Activated naive CD4-positive, alpha-beta T cell treated with anti-CD3 and anti-CD28 coated beads, Interleukin-2, amount 50 U/mL, for 72 hours (primary cell): ENCODE results near the gene SETX. TPM values are rescaled to one million over a fixed set of nuclear protein-coding genes. Genes with fewer than 3 reads are reported as not detected.
A peak's percentile ranks its signal among the peaks of the same experiment; 100 is the strongest.
"Not testable (repeated sequence)": the region's sequence is repeated elsewhere in the genome, so short reads cannot be mapped to it uniquely, and the experiment has no call there.

Experiments
- ATAC-seq, 2 donors: fragments of 150-1000 bp; cut with Tn5 transposase; 2 replicates each; pipeline ENCODE4 v1.10.0; 2021; ENCODE audit warnings: mild to moderate bottlenecking in 2 of 2, moderate library complexity in 2 of 2
- DNase-seq, 2 donors: peaks; one replicate each; pipeline ENCODE4 v3.0.0; 2021 to 2022; ENCODE audit warnings: low spot score in 2 of 2
- H3K27ac Mint-ChIP-seq, 2 donors: one replicate each; pipeline ENCODE4 v1.8.0; 2022; ENCODE audit warnings: mild to moderate bottlenecking in 2 of 2, mixed read lengths in 2 of 2
- H3K36me3 Mint-ChIP-seq, 2 donors: one replicate each; pipeline ENCODE4 v1.8.0; 2022; ENCODE audit warnings: mixed read lengths in 2 of 2
- H3K9me3 Mint-ChIP-seq, 2 donors: one replicate each; pipeline ENCODE4 v1.8.0; 2022; ENCODE audit warnings: mixed read lengths in 2 of 2
- total RNA-seq, 2 donors: library from RNA; stranded (reverse); gene quantifications; one replicate each; pipeline ENCODE4 v1.2.3, GENCODE V29; 2022

Gene SETX
- total RNA-seq, result 10 to 100 TPM; 43.1 to 45.0 TPM

GRCh38 chr9:132354637-132355355 lies at the start of gene SETX:
Gene SETX (minus strand): TSS chr9:132354986. CDS start chr9:132349428, 5,558 bp downstream.
- DNase-seq, result peak; percentile 88 to 98
- peaks cover 0 to 3% of the 10 kb centered on the region in 2 donors for H3K9me3 Mint-ChIP-seq
- peaks cover 26 to 31% of the 10 kb centered on the region in 2 donors for H3K36me3 Mint-ChIP-seq
- peak within 1 kb of the TSS; percentile 92 to 97 for H3K27ac Mint-ChIP-seq
- ATAC-seq, result peak; percentile 88 to 90

GRCh38 chr9:132404228-132404881 lies 49.6 kb upstream of the SETX start:
- DNase-seq (no peak), ATAC-seq (peak; percentile 61 to 66)
- Mint-ChIP-seq H3K27ac (peak overlapping the region; percentile 90 to 92), H3K36me3 (peaks cover 40 to 43% of the 10 kb centered on the region in 2 donors), H3K9me3 (no peaks in the 10 kb centered on the region)

DNA sequence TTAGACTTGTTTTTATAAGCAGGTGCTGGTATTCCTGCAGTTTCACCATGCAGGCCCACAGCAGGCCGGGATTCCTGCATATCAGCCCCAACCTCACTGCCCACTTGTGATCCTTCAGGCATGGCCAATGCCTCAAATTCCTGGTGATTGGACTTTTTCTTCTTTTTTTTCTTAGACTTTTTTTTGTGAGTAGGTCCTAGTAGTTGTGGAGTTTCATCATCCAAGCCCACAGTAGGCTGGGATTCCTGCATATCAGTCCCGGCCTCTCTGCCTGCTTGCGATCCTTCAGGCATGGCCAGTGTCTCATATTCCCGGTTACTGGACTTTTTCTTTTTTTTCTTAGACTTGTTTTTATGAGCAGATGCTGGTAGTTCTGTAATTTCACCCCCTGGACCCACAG lies 47.0 kb upstream of the SETX start:
- peaks cover 46 to 50% of the 10 kb centered on the region in 2 donors for H3K36me3 Mint-ChIP-seq
- no peaks in the 10 kb centered on the region for H3K9me3 Mint-ChIP-seq

GRCh38 chr9:132395560-132395959 lies 40.8 kb upstream of the SETX start:
- no peaks in the 10 kb centered on the region for H3K9me3 Mint-ChIP-seq
- no peak for DNase-seq
- H3K27ac Mint-ChIP-seq, result peak overlapping the region in 1 of 2 donors; percentile 36
- peaks cover 18 to 23% of the 10 kb centered on the region in 2 donors for H3K36me3 Mint-ChIP-seq
- no peak for ATAC-seq

More for the DNA sequence above, 47.0 kb upstream of the SETX start:
- H3K27ac Mint-ChIP-seq, result peak overlapping the region; percentile 56 to 68
- ATAC-seq (no peak), DNase-seq (no peak)

GRCh38 chr9:132391449-132391848 lies 36.7 kb upstream of the SETX start:
- no peaks in the 10 kb centered on the region for H3K9me3 Mint-ChIP-seq
- H3K27ac Mint-ChIP-seq, result no peak overlapping the region
- DNase-seq (no peak), ATAC-seq (no peak)
- H3K36me3 Mint-ChIP-seq, result peaks cover 20 to 22% of the 10 kb centered on the region in 2 donors

- ATAC-seq (no peak), DNase-seq (no peak)
- no peak overlapping the region for H3K27ac Mint-ChIP-seq
- peaks cover 21% of the 10 kb centered on the region in 2 donors for H3K36me3 Mint-ChIP-seq
- no peaks in the 10 kb centered on the region for H3K9me3 Mint-ChIP-seq
Measured at GRCh38 chr9:132390966-132391365, 36.2 kb upstream of the SETX start.

- H3K9me3 Mint-ChIP-seq, result no peaks in the 10 kb centered on the region
- DNase-seq, result no peak
- no peak for ATAC-seq
- peaks cover 18 to 27% of the 10 kb centered on the region in 2 donors for H3K36me3 Mint-ChIP-seq
- H3K27ac Mint-ChIP-seq, result peak overlapping the region in 1 of 2 donors; percentile 1
Measured at GRCh38 chr9:132387133-132387532, 32.3 kb upstream of the SETX start.

- no peaks in the 10 kb centered on the region for H3K9me3 Mint-ChIP-seq
- DNase-seq (no peak), ATAC-seq (no peak)
- no peak overlapping the region for H3K27ac Mint-ChIP-seq
- H3K36me3 Mint-ChIP-seq, result peaks cover 13 to 20% of the 10 kb centered on the region in 2 donors
Measured at GRCh38 chr9:132384376-132384775, 29.6 kb upstream of the SETX start.

DNA sequence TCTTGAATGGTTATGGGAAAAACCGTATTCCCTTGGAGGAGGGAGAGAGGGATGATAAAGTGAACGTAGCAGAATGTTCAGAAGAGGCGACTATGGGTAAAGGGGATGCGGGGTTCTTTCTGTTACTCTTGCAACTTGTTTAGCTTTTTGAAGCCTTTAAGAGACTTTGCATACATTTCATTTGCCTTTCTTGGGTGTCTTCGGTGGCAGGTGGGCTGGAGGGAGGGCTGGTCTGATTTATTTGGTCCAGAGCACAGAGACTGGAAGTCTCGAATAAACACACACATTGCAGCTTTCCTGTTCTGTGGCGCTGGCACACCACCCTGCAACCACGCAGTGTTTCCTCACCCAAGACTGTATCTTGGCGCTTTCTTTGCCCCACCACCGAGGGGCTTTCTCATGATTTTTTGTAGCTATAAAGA lies 28.7 kb upstream of the SETX start:
- ATAC-seq (no peak), DNase-seq (no peak)
- no peak overlapping the region for H3K27ac Mint-ChIP-seq
- no peaks in the 10 kb centered on the region for H3K9me3 Mint-ChIP-seq
- peaks cover 13 to 20% of the 10 kb centered on the region in 2 donors for H3K36me3 Mint-ChIP-seq

GRCh38 chr9:132381966-132382541 lies 27.3 kb upstream of the SETX start:
- peak overlapping the region in 1 of 2 donors; percentile 70 for H3K27ac Mint-ChIP-seq
- H3K9me3 Mint-ChIP-seq, result no peaks in the 10 kb centered on the region
- ATAC-seq (no peak), DNase-seq (no peak)
- peaks cover 7 to 20% of the 10 kb centered on the region in 2 donors for H3K36me3 Mint-ChIP-seq

DNA sequence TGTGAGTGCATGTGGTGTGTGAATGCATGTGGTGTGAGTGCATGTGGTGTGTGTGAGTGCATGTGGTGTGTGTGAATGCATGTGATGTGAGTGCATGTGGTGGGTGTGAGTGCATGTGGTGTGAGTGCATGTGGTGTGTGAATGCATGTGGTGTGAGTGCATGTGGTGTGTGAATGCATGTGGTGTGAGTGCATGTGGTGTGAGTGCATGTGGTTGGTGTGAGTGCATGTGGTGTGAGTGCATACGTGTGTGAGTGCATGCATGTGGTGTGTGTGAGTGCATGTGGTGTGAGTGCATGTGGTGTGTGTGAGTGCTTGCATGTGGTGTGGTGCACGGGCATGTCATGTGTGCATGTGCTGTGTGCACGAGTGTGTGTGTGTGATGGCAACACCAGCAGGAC lies 23.6 kb upstream of the SETX start:
- not testable (repeated sequence) for DNase-seq, H3K27ac Mint-ChIP-seq, ATAC-seq, H3K9me3 Mint-ChIP-seq
- H3K36me3 Mint-ChIP-seq, result peaks cover 0 to 16% of the 10 kb centered on the region in 2 donors

- not testable (repeated sequence) for ATAC-seq, DNase-seq, H3K9me3 Mint-ChIP-seq, H3K27ac Mint-ChIP-seq
- H3K36me3 Mint-ChIP-seq, result peaks cover 0 to 12% of the 10 kb centered on the region in 2 donors
Measured at GRCh38 chr9:132377769-132378168, 23.0 kb upstream of the SETX start.

GRCh38 chr9:132372177-132373095 lies 17.6 kb upstream of the SETX start:
- H3K27ac Mint-ChIP-seq, result peak overlapping the region; percentile 74 to 92

DNA sequence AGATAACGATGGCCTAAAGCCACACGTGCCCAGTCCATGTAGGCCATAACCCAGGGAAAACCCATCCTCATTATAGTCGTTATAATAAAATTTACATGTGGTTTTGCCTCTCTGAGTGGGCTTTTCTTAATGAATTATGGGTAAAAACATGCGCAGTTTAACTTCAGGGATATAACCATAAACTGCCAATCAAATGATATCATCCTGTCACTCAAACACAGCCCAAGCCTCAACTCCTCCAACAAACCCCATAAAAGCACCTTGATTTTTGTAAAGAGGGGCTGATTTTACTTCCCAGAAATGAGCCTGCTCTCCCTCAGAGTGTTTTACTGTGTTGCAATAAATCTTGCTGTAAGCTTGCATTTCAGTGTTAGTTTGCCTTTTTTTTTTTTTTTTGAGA lies 15.8 kb upstream of the SETX start:
- Mint-ChIP-seq H3K27ac (no peak overlapping the region), H3K36me3 (peaks cover 0 to 6% of the 10 kb centered on the region in 2 donors), H3K9me3 (no peaks in the 10 kb centered on the region)
- DNase-seq (no peak), ATAC-seq (no peak)

More at GRCh38 chr9:132372177-132373095, 17.6 kb upstream of the SETX start:
- H3K36me3 Mint-ChIP-seq, result peaks cover 0 to 12% of the 10 kb centered on the region in 2 donors
- DNase-seq (no peak), ATAC-seq (peak in 1 of 2 donors; percentile 53)
- H3K9me3 Mint-ChIP-seq, result no peaks in the 10 kb centered on the region

- Mint-ChIP-seq H3K36me3 (no peaks in the 10 kb centered on the region), H3K27ac (no peak overlapping the region), H3K9me3 (no peaks in the 10 kb centered on the region)
- no peak for ATAC-seq
- no peak for DNase-seq
Measured at GRCh38 chr9:132369421-132369820, 14.6 kb upstream of the SETX start.

GRCh38 chr9:132367613-132368313 lies 13.0 kb upstream of the SETX start:
- Mint-ChIP-seq H3K9me3 (no peaks in the 10 kb centered on the region), H3K27ac (no peak overlapping the region), H3K36me3 (no peaks in the 10 kb centered on the region)
- ATAC-seq (no peak), DNase-seq (no peak)
